Common myeloid progenitor, CD34-positive (primary cell): ENCODE data around the gene KIAA0040.
A peak's percentile ranks its signal among the peaks of the same experiment; 100 is the strongest.

Experiments
- CTCF ChIA-PET: fragments of 350-600 bp; sonication (Branson Sonifier 250); formaldehyde crosslinking; loops from one replicate; lab custom pipeline; 2021; ENCODE audit warnings: antibody characterized with exemption; lab: Charles Lee
- POLR2A ChIA-PET: fragments of 350-600 bp; sonication (Branson Sonifier 250); formaldehyde crosslinking; loops from one replicate; lab custom pipeline; 2021; ENCODE audit warnings: antibody characterized with exemption; lab: Charles Lee
- DNase-seq, 3 donors: peaks; one replicate each; pipeline versions ENCODE4 v3.0.0 to v3.0.0-alpha.2; 2013
- H3K27ac ChIP-seq, 2 experiments: 1 replicate in 1 of 2; 2 replicates in 1 of 2; pipeline ENCODE4 v1.7.0; 2013; ENCODE audit warnings: inconsistent platforms in 2 of 2, low read length in 2 of 2, mild to moderate bottlenecking in 2 of 2, low read depth in 1 of 2, moderate library complexity in 1 of 2; ENCODE audit not compliant: severe bottlenecking in 2 of 2, insufficient read depth in 1 of 2, poor library complexity in 1 of 2
- H3K27me3 ChIP-seq, 5 experiments: replicated peaks in 2 of 5; 1 replicate in 3 of 5; 2 replicates in 2 of 5; pipeline versions ENCODE4 v1.6.1 to v1.7.0; 2013; ENCODE audit warnings: low read length in 4 of 5, mild to moderate bottlenecking in 2 of 5, moderate library complexity in 2 of 5, inconsistent platforms in 1 of 5; ENCODE audit not compliant: insufficient read depth in 5 of 5, control insufficient read depth in 4 of 5
- H3K36me3 ChIP-seq, 4 experiments: 1 replicate in 2 of 4; 2 replicates in 2 of 4; pipeline versions ENCODE4 v1.6.1 to v1.7.0; 2013; ENCODE audit warnings: low read length in 3 of 4, control low read depth in 1 of 4, mild to moderate bottlenecking in 1 of 4; ENCODE audit not compliant: control insufficient read depth in 4 of 4, insufficient read depth in 4 of 4
- H3K4me1 ChIP-seq, 4 experiments: 1 replicate in 3 of 4; 2 replicates in 1 of 4; pipeline versions ENCODE4 v1.6.1 to v1.7.1; 2013; ENCODE audit warnings: low read length in 3 of 4, mild to moderate bottlenecking in 3 of 4, control low read depth in 1 of 4, inconsistent platforms in 1 of 4, moderate library complexity in 1 of 4; ENCODE audit not compliant: control insufficient read depth in 4 of 4, insufficient read depth in 4 of 4; ENCODE audit errors: control extremely low read depth in 1 of 4
- H3K4me3 ChIP-seq, 7 experiments: 1 replicate in 4 of 7; 2 replicates in 3 of 7; pipeline versions ENCODE4 v1.5.1 to v1.7.0; 2013; ENCODE audit warnings: mild to moderate bottlenecking in 7 of 7, low read length in 6 of 7, moderate library complexity in 6 of 7, inconsistent platforms in 2 of 7, low read depth in 2 of 7, control low read depth in 1 of 7; ENCODE audit not compliant: insufficient read depth in 4 of 7, control insufficient read depth in 1 of 7; ENCODE audit errors: extremely low read depth in 1 of 7
- H3K9me3 ChIP-seq, 5 experiments: 1 replicate in 4 of 5; 2 replicates in 1 of 5; pipeline versions ENCODE4 v1.6.1 to v1.7.1; 2013; ENCODE audit warnings: low read length in 4 of 5, mild to moderate bottlenecking in 2 of 5, inconsistent platforms in 1 of 5, low read depth in 1 of 5, moderate library complexity in 1 of 5; ENCODE audit not compliant: control insufficient read depth in 4 of 5, insufficient read depth in 2 of 5; ENCODE audit errors: control extremely low read depth in 1 of 5
- WGBS: methylation state at CpG from one replicate; pipeline ENCODE4 v1.1.5; 2013; ENCODE audit not compliant: insufficient coverage; 5-methylcytosine and 5-hydroxymethylcytosine counted together

Gene KIAA0040

DNA sequence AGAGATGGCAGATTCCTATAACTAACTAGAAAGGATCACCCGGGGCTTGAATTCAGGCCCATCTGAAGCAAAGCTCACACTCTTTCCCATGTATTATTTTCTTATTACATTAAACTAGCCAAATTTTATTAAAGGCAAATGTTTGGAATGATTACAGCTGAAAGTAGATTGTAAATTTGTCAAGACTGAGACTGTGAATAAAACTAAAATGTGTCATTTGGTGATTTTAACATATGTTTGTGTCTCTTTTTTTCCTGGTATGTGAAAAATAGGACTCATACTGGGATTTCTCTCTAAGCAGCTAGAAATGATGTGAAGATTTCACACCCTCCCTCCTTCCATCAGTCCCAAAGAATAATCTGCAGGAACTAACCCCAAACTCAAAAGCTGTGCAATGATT lies 19.1 kb upstream of the KIAA0040 start:
- peaks cover 0 to 2% (median 0%) of the 10 kb centered on the region in 5 experiments for H3K9me3 ChIP-seq
- no peak overlapping the region for H3K4me3 ChIP-seq
- POLR2A ChIA-PET: no interaction called here
- no peak for DNase-seq
- H3K36me3 ChIP-seq: no peaks in the 10 kb centered on the region
- no peak overlapping the region for H3K27ac ChIP-seq
- CTCF ChIA-PET: interaction anchor here (1.2 to 1.5 kb wide), 2 partner anchors 25 to 52 kb away, joined by 4 to 5 read pairs; no protein-coding TSS in a partner anchor
- peaks cover 23 to 44% (median 32%) of the 10 kb centered on the region in 4 experiments for H3K4me1 ChIP-seq
- H3K27me3 ChIP-seq: no peaks in the 10 kb centered on the region
- 100% methylated on average over 1 of the region's 1 CpG for WGBS

DNA sequence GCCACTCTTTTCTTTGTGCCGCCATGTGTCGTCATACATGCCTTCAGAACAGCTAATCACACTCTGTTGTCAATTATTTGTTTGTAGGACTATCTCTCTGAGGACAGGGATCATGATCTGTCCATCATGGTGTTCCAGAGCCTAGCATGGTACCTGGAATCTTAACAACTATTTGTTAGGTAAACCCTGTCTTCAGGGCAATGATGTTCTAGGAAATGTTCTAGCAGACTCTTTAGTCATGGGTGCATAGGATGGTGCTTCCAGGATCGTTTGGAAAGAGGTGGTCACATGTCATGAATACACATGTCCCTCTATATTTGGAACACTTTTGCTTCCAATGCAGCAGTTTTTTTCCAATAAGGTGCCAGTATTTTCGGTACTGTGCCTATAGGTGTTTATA lies 18.2 kb upstream of the KIAA0040 start:
- WGBS: 57% methylated on average over 3 of the region's 4 CpGs

DNA sequence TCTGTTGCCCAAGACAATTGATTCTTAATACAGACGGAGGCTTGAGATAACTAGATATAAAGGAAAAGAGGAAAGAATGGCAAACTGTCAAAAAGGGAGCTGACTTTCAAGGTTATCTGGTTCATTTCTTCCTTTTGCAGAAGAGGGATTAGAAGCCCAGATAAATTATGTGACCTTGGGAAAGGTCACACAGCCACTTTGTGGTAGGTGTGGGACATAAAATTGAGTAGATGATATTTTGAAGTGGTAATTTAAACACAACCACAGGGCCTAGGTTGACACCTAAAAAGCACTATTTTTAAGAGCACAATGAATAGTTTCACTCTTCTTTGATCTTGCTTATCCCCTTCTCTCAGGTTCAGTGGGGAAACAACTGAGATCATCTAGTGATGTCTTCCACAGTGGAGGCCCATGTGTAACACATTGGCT lies 16.9 kb upstream of the KIAA0040 start:
- POLR2A ChIA-PET: interaction anchor here (0.8 to 0.9 kb wide), 2 partner anchors 18 to 78 kb away, joined by 3 read pairs; no protein-coding TSS in a partner anchor

More for the DNA sequence above, 18.2 kb upstream of the KIAA0040 start:
- no peak overlapping the region for H3K4me3 ChIP-seq
- ChIA-PET POLR2A (no interaction called here), CTCF (interaction anchor here (1.1 to 2.5 kb wide), 3 partner anchors 10 to 32 kb away, joined by 4 to 5 read pairs (median 4); no protein-coding TSS in a partner anchor)
- H3K27ac ChIP-seq: no peak overlapping the region
- no peaks in the 10 kb centered on the region for H3K36me3 ChIP-seq
- DNase-seq: no peak
- H3K27me3 ChIP-seq: no peaks in the 10 kb centered on the region
- H3K9me3 ChIP-seq: peaks cover 0 to 2% (median 0%) of the 10 kb centered on the region in 5 experiments
- peaks cover 25 to 44% (median 33%) of the 10 kb centered on the region in 4 experiments for H3K4me1 ChIP-seq

DNA sequence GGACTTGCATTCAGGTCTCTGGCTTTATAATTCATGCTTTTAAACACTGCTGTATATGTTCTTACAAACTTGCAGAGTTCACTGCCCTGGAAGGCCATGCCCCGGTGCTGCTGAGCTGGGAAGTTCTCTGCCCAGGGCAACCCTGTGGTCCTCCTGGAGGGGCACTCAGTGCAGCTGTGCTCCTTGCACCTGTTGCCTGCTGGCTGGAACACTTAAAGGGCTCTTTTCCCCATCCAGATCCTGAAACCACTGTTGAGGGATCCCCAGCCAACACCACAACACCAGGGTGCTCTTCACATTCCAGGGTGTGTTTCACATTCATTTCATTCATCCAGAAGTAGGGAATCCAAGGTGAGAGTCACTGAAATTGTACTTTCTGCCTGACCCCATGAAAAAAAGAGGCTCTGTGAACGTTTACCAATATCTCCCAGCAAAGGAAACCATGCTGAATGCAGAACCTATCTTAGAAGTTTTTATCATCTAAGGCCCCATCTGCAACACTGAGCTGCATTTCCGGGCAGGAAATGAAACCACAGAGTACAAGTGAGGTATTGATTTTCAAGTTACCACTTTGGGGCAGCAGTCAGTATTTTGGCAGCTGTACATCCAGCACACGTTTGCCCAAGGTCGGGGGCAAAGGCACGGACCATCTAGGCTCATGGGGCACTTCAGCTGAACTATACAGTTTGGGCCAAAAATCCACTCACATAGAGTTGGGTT lies 16.4 kb upstream of the KIAA0040 start:
- peak; percentile 75 to 94 (median 89) for DNase-seq
- peaks cover 25 to 44% (median 33%) of the 10 kb centered on the region in 4 experiments for H3K4me1 ChIP-seq
- no peaks in the 10 kb centered on the region for H3K36me3 ChIP-seq
- 3% methylated on average over 3 of the region's 6 CpGs for WGBS
- POLR2A ChIA-PET: interaction anchor here (0.8 to 0.9 kb wide), 2 partner anchors 17 to 79 kb away, joined by 3 read pairs; no protein-coding TSS in a partner anchor
- CTCF ChIA-PET: interaction anchor here (0.8 to 3.1 kb wide), 9 partner anchors 8 to 63 kb away, joined by 3 to 23 read pairs (median 4); no protein-coding TSS in a partner anchor
- peak overlapping the region in 5 of 7 experiments; percentile 30 to 46 (median 35) for H3K4me3 ChIP-seq
- peak overlapping the region; percentile 3 to 59 for H3K27ac ChIP-seq
- no peaks in the 10 kb centered on the region for H3K27me3 ChIP-seq
- peaks cover 0 to 2% (median 0%) of the 10 kb centered on the region in 5 experiments for H3K9me3 ChIP-seq

More for the DNA sequence above, 16.9 kb upstream of the KIAA0040 start:
- CTCF ChIA-PET: interaction anchor here (1.2 to 3.1 kb wide), 6 partner anchors 9 to 63 kb away, joined by 3 to 23 read pairs (median 4); no protein-coding TSS in a partner anchor
- H3K27me3 ChIP-seq: no peaks in the 10 kb centered on the region
- H3K27ac ChIP-seq: peak overlapping the region; percentile 3 to 59
- peaks cover 25 to 44% (median 33%) of the 10 kb centered on the region in 4 experiments for H3K4me1 ChIP-seq
- H3K9me3 ChIP-seq: peaks cover 0 to 2% (median 0%) of the 10 kb centered on the region in 5 experiments
- no peaks in the 10 kb centered on the region for H3K36me3 ChIP-seq
- DNase-seq: peak in 1 of 3 donors; percentile 11
- peak overlapping the region in 1 of 7 experiments; percentile 37 for H3K4me3 ChIP-seq
- 0% methylated on average over 1 of the region's 1 CpG for WGBS

DNA sequence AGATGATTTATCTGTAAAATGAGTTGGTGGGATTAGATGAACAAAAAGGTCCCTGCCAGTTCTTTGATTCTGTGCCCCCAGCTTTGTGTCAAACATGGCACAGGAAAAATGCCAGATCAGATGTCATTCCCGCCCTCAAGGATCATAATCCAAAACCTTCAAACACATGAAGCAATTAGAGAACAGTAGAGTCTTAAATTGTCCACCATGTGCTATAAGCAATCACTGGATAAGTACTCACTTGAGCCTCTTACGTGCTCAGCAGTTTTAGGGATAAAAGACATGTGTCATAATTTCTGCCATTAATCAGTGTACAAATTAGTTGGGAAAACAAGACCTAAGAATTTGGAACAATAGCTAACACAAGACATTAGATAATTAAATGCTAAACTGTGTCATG lies 15.4 kb upstream of the KIAA0040 start:
- peaks cover 25 to 44% (median 33%) of the 10 kb centered on the region in 4 experiments for H3K4me1 ChIP-seq
- no peaks in the 10 kb centered on the region for H3K36me3 ChIP-seq
- CTCF ChIA-PET: interaction anchor here (0.8 to 3.1 kb wide), 4 partner anchors 13 to 56 kb away, joined by 3 to 23 read pairs (median 3); no protein-coding TSS in a partner anchor
- WGBS: 72% methylated on average over 2 of the region's 2 CpGs
- H3K27ac ChIP-seq: no peak overlapping the region
- no peak for DNase-seq
- no peaks in the 10 kb centered on the region for H3K9me3 ChIP-seq
- no peak overlapping the region for H3K4me3 ChIP-seq
- POLR2A ChIA-PET: no interaction called here
- H3K27me3 ChIP-seq: no peaks in the 10 kb centered on the region

DNA sequence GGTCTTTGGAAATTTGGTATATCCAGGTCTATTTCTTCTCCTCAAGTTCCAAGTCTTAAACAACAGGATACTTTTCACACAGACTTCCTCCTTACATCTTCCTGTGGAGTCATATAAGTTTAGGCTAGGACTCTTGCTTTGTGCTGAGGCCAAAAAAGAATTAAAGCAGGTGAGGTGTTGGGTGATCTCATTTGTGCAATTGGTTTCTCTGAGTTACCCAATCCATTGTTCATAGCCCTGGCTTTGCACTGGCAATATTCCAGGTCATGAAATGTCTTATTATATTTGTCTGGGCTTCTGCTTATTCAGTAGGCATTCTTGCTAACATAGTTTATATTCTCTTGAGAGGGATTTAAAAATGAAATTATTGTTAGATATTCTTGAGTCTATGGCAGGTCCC lies 14.1 kb upstream of the KIAA0040 start:
- peak in 1 of 3 donors; percentile 24 for DNase-seq
- Histone ChIP-seq H3K4me3 (no peak overlapping the region), H3K9me3 (no peaks in the 10 kb centered on the region), H3K27ac (no peak overlapping the region), H3K4me1 (peaks cover 22 to 40% (median 31%) of the 10 kb centered on the region in 4 experiments), H3K27me3 (no peaks in the 10 kb centered on the region), H3K36me3 (no peaks in the 10 kb centered on the region)
- POLR2A ChIA-PET: no interaction called here
- CTCF ChIA-PET: interaction anchor here (0.6 to 1.9 kb wide), 4 partner anchors 15 to 113 kb away, joined by 3 to 7 read pairs (median 4); no protein-coding TSS in a partner anchor
